Measurements from ENCODE around the gene MICAL2.

MICAL2 gene

DNA sequence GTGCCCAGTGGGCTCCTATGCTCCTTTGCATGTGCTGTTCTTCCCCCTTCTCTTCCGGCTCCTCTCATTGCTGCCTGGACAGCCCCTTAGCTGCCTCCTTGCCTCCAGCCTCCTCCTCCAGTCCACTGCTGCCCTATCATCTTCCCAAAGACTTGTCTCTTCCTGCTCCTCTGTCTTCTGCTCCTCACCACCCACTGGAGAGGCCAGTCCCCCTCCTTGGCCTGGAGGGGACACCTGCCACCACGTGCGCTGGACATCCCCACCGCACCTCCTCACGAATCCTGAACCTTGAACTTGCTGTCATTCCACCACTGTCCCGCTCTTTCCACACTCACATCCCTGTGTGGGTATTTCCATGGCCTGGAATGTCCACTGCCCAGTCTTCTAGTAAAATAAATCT, 49.8 kb downstream of the MICAL2 start:
- H3K4me3 ChIP-seq (ENCODE audit: low read length), result no peak overlapping the region
- no peak for TF ChIP-seq CTCF (IDR thresholded peaks at IDR 0.05; ENCODE audit: insufficient read depth, low read depth, low read length, missing control alignments)

DNA sequence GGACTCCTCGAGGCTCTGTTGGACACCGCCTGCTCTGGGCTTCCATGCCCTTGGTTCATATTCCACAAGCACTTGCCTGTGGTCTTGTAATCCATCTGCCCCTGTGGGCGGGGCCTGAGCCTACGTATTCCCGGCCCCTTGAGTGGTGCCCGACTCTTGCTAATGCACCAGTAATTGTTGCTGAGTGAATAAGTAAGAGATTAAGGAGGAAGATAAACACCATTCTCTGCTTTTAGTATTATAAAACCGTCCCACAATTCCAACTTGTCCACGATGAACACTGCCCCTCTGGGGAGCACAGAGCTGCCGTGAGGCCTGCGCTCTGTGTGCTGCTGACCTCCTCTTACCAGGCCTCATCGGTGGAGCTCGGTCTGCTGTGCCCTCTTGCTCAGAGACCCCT, 50.3 kb downstream of the MICAL2 start:
- H3K4me3 ChIP-seq (ENCODE audit: low read length), result no peak overlapping the region
- no peak for DNase-seq (ENCODE audit: low read depth)

More for the DNA sequence above, 49.8 kb downstream of the MICAL2 start:
- DNase-seq (ENCODE audit: low read depth), result no peak

GRCh38 chr11:12161137-12161536, 50.7 kb downstream of the MICAL2 start:
- DNase-seq (ENCODE audit: low read depth), result no peak
- H3K4me3 ChIP-seq (ENCODE audit: low read length), result no peak overlapping the region
- no peak for TF ChIP-seq CTCF (IDR thresholded peaks at IDR 0.05; ENCODE audit: insufficient read depth, low read depth, low read length, missing control alignments)

More for the DNA sequence above, 50.3 kb downstream of the MICAL2 start:
- TF ChIP-seq CTCF (IDR thresholded peaks at IDR 0.05; ENCODE audit: insufficient read depth, low read depth, low read length, missing control alignments), result no peak

DNA sequence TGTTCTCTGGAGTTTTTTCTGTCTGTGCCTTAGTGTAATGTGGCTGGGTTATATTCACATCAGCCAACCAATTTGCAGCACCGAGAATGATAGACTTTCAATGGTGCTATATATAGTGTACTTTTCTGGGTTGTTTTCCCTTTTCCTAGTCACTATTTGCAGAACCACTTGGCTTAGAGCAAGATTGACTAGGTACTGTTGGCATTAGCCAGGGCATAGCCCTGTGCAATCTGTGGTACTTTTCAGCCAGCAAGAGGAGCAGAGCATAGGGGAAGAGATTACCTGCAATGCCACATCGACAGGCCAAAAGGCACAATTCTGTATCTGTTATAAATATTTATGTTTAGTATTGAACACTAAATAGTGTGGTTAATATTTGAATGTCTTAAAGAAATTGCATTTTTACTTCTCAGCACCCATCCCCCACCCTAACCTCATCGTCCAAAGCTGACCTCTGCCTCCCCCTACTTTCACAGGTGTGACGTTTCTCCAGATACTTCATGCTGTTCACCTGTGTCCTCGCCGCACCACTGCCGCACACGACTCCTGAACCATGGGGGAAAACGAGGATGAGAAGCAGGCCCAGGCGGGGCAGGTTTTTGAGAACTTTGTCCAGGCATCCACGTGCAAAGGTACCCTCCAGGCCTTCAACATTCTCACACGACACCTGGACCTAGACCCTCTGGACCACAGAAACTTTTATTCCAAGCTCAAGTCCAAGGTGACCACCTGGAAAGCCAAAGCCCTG, 51.4 kb downstream of the MICAL2 start:
- no peak for DNase-seq (ENCODE audit: low read depth)
- no peak for TF ChIP-seq CTCF (IDR thresholded peaks at IDR 0.05; ENCODE audit: insufficient read depth, low read depth, low read length, missing control alignments)
- H3K4me3 ChIP-seq (ENCODE audit: low read length), result no peak overlapping the region

GRCh38 chr11:12162652-12163051, 52.3 kb downstream of the MICAL2 start:
- DNase-seq (ENCODE audit: low read depth), result no peak
- no peak for TF ChIP-seq CTCF (IDR thresholded peaks at IDR 0.05; ENCODE audit: insufficient read depth, low read depth, low read length, missing control alignments)
- no peak overlapping the region for H3K4me3 ChIP-seq (ENCODE audit: low read length)

DNA sequence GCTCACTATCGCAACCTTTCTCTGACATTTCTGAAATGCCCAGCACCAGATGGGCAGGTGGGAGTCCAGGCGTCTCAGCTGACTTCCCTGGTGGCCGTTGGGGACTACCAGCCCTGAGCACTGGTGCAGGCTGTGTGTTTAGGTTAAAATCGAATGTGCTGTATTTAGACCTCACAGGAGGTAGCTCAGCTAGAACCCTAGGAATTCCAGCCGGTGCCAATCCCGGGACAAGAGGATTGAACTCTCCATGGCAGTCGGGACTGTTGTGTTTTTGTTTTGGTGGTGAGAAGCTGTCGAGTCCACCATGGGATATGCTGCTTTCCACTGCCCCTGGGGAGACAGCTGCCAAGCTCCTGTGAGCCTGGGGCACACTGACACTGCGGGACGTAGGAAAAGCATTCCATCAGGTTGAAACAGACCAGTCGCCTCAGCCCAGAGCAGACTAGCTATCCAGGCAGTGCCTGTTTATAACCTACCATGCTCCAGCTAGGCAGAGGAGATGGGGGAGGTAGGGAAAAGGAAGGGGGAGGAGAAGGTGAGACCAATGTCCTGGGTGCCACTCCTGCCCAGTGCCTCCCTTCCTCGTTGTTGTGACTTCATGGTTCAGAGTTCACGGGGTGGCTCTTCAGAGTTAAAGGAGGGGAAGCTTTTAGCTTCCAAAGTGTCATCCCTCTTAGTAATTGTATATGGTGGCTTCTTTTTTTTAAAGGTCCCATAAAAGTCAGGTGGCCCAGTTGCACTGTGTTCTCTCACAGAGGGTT, 53.0 kb downstream of the MICAL2 start:
- no peak for TF ChIP-seq CTCF (IDR thresholded peaks at IDR 0.05; ENCODE audit: insufficient read depth, low read depth, low read length, missing control alignments)
- peak; percentile 52 for DNase-seq (ENCODE audit: low read depth)
- H3K4me3 ChIP-seq (ENCODE audit: low read length), result no peak overlapping the region

Data from epithelial cell of esophagus (primary cell).